Hindlimb muscle (tissue), 1 donor: ENCODE results near the gene ACTL6A. TPM values are rescaled to one million over a fixed set of nuclear protein-coding genes. Genes with fewer than 3 reads are reported as not detected.
"Not testable (repeated sequence)": the region's sequence is repeated elsewhere in the genome, so short reads cannot be mapped to it uniquely, and the experiment has no call there.

Experiments used
- DNase-seq: peaks from one replicate; pipeline ENCODE4 v3.0.0-alpha.2; 2013
- polyA plus RNA-seq: library from polyadenylated mRNA; unstranded; fragments of 120-200 nt; gene quantifications from one replicate; pipeline ENCODE4 v1.2.1, GENCODE V29; 2013; ENCODE audit not compliant: insufficient read length

Gene ACTL6A
- 35.3 TPM for polyA plus RNA-seq

DNA sequence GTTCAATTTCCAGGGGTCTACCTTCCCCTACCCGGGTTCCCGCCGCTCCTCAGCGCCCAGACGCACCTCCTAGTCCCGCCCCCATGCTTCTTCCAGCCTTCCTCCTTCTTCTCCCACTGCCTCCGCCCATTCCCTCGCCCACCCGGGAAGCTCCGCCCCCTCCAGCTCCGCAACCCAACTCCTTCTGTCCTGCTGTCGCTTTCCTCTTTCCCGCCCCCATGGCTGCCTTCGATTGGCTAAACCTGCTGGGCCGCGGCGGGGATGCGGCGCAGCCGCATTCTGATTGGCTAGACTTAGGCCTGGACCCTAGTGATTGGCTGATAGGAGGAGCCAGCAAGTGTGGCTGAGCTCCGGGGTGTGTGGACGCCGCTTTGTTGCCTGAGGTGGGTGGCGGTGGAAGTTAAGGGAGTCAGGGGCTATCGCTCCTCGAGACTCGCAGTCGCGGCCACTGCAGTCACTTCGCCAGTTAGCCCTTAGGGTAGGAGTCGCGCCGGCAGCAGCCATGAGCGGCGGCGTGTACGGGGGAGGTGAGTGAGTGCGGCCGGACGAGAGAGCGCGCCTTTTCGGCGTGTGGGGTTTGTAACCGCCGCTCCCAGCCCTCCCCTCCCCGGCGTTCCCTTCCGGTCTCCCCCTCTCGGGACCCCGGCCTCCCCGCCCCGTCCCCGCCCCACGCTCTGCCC, at the start of gene ACTL6A:
ACTL6A (plus strand) TSS at position 336 of the 680 bp plus-strand sequence; CDS start at position 503, 167 bp downstream.
- peak; percentile 99 for DNase-seq

DNA sequence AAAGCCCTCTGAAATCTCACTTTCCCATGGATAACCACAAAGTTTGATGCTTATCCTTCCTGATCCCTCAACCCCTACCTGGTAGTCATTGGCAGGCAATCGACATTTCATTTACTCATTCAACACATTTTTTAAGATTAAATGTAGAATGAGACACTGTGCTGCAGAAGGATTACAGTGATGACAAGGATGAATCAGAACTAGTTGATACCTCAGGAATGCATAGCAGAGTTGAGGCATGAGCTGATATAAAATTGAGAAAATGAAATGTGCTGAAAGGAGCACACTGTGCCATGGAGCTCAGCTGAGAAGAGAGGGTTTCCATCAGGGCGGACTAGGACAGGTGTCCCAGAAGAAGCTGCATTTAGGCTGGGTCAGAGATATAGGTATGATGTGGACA, 48.9 kb upstream of the ACTL6A start:
- DNase-seq = no peak

DNA sequence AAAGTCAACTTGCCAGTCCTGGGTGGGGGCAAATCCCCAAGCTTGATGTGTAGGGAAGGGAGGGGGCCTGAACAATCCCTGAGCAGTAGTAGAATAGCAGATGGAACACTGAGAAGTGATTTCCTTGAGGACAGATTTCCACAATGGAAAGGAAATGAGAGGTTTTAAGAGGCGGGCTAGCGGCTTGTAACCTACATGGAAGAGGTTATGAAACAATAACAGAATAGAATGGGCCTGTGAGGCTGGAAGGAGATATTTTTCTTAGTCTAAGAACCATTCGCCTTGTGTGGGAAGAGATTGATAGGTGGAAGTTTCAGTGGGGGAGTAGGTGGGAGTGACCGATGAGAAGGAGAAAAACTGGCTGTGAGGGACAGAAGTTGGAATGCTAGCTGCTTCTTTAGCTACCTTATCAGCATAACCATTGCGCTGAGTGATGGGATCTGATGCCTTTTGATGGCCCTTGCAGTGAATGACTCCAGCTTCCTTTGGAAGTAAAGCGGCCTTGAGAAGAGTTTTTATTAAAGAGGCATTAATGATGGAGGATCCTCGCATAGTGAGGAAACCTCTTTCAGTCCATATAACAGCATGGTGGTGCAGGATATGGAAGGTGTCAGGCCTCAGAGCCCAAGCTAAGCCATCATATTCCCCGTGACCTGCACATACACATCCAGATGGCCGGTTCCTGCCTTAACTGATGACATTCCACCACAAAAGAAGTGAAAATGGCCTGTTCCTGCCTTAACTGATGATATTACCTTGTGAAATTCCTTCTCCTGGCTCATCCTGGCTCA, 46.1 kb upstream of the ACTL6A start:
- DNase-seq = not testable (repeated sequence)

GRCh38 chr3:179526482-179526881, 36.2 kb upstream of the ACTL6A start:
- DNase-seq = peak; percentile 19

- DNase-seq = peak; percentile 95
Measured at GRCh38 chr3:179526989-179527391, 35.7 kb upstream of the ACTL6A start.

- DNase-seq = no peak
Measured at GRCh38 chr3:179528772-179529171, 34.0 kb upstream of the ACTL6A start.

DNA sequence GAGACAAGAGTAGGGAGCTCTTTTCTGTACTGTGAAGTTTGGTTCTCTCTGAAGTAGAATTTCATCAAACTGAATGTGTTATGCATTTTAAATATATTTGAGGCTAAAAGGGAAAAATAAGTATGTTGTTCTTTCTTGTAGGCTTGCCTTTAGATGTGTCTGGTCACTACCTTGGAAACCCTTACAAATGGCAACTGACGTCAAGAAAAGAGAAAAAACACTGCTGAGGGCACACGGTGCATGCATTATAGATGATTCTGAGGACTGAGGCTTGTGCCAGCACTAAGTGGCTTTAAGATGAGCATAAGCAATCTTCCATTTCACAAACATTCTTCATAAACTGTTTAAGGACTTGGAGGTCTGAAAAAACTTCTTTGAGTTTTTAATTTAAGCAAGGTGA, 31.1 kb upstream of the ACTL6A start:
- no peak for DNase-seq

DNA sequence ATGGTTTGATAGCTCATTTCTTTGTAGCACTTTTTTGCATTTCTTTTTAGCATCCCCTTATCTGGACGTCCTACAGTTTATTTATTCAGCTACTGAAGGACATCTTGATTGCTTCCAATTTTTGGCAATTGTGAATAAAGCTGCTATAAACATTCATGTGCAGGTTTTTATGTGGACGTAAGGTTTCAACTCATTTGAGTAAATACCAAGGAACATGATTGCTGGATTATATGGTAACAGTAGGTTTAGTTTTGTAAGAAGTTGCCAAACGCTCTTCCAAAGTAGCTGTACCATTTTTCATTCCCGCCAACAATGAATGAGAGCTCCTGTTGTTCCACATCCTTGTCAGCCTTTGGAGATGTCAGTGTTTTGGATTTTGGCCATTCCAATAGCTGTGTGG, 29.5 kb upstream of the ACTL6A start:
- no peak for DNase-seq

- no peak for DNase-seq
Measured at GRCh38 chr3:179536256-179536655, 26.5 kb upstream of the ACTL6A start.

DNA sequence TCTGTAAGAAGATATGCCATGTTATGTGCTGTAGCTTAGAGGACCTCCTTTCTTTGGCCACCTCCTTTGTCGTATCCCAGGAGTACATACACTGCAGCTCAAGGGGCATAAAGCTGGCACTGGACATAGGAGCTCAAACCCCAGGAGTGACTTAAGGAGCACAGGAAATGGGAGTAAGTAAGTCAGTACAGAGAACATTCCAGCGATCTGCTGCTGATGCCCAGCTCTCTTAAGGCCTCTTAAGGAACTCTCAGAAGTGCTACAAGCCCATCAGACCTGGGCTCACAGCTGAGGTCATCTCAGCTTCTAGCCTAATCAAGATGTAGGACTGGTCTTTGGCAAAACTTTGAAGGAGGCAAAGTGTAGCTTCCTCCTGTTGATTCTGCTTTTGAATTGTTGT, 21.6 kb upstream of the ACTL6A start:
- DNase-seq = no peak

GRCh38 chr3:179541596-179541995, 21.1 kb upstream of the ACTL6A start:
- no peak for DNase-seq

DNA sequence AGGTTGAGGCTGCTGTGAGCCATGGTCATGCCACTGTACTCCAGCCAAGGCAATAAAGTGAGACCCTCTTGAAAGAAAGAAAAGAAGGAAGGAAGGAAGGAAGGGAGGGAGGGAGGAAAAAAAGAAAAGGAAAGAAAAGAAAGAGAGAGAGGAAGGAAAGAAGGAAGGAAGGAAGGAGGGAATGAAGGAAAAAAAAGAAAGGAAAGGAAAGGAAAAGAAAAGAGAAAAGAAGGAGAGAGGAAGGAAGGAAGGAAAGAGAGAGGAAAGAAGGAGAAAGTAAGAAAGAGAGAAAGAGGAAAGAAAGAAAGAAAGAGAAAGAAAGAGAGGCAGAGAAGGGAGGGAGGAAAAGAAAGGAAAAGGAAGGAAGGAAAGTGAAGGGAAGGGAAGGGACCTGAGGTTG, 20.4 kb upstream of the ACTL6A start:
- no peak for DNase-seq

- no peak for DNase-seq
Measured at GRCh38 chr3:179544981-179545645, 17.6 kb upstream of the ACTL6A start.

DNA sequence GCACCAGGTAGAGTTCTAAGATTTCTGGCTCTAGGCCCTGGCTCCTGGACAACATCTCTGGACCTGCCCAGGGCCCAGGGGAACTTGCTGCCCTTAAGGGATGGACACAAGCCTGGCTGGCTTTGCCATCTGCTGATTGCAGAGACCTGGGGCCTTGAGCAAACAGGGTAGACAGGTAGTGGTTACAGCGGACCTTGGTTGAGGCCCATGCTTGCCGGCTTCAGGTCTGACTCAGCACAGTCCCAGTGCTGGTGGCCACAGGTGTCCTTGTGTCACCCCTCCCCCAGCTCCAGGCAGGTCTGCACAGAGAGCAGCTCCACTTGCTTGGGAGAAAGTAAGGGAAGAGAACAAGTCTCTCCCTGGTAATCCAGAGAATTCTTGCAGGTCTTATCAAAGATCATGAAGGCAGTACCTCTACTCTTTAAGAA, 15.9 kb upstream of the ACTL6A start:
- no peak for DNase-seq

GRCh38 chr3:179551349-179552105, 11.2 kb upstream of the ACTL6A start:
- DNase-seq = no peak

DNA sequence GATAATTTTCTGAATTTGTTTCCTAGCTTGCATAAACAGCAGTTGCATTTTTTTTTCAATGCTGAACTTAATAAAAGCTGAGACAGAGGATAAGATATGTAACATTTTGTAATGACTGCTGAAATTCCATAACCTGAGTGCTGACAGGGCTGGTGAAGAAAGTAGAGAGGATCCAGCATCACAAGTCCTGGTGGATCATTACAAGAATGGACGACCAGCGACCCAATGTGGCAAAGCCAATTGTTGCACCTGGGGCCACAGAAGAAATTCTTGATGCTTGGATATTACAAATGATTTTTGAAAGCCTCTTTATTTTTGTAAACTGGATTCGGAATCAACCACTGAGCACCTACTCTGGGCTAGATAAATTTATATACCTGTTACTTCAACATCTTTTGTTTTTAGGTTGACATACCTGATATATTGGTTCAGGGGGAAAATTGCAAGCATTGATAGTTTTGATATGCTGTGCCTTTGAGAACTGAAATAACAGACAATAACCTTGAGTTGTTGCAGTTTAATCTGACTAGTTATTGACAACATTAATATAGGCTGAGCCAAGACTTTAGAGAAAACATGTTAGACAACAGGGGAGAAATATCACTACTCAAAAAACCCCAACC, 3.9 kb upstream of the ACTL6A start:
- peak; percentile 64 for DNase-seq

- no peak for DNase-seq
Measured at GRCh38 chr3:179560791-179561190, 1.9 kb upstream of the ACTL6A start.

GRCh38 chr3:179563271-179563783, 601 bp downstream of the ACTL6A start:
- peak; percentile 28 for DNase-seq

DNA sequence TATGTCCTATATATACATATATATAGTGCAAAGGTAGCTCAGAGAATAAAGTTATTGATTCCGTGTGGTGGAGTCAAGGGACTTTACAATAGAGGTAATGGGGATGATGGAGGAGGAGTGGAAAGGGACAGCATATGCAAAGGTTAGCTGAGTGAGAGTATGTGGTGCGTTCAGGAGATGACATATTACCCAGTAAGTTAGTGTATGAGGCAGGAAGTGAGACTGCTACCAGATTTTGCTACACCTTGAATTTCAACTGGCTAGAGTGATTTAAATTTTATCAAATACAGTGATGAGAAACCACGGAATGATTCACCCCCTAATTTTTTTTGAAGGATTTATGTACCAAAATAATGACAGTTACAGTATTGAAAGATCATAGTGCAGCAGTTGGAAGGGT, 2.8 kb downstream of the ACTL6A start:
- DNase-seq = no peak

GRCh38 chr3:179580992-179581391, 18.3 kb downstream of the ACTL6A start:
- no peak for DNase-seq

DNA sequence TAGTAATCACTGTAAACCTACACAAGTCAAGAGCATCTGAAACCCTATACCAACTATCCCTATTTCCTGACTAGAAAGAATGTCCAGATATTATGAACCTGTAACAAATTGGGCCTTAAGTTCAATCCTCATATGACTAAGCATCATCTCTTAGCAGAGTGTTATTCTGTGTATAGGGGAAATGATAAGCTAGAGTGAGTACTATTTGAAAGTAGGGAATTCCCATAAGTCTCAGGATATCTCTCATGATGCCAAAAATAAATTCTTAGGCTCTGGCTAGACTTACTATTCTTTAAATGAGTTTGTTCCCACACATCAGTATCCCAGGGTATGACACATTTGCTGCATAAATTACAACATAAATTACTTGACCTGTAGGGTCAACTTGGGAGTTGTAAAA, 26.4 kb downstream of the ACTL6A start:
- DNase-seq = no peak

DNA sequence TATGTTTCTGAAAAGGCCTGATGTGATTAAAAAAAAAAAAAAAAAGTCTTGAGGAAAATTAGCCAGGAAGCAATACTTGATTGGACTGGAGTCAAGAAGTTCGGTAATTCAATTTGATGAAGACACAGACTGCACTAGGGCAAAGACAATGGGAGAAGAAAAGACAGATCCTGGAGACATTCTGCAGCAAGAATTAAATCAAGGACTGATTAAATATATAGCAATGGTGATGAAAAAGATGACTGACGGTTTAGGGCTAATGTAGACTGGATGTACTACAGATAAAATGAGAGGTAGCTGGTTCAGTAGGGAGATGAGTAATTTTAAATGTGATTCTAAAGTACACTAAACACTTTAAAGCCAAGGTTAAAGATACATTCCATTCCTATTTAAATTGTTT, 27.9 kb downstream of the ACTL6A start:
- DNase-seq = no peak
